OCI-LY3 (cell line): ENCODE data around the gene HPS4.

Experiments
- H2AFZ ChIP-seq: fragments of 200-600, 300-600 bp; shearing (Covaris generic); 2 replicates; pipeline ENCODE4 v1.6.0; 2014; ENCODE audit warnings: antibody characterized with exemption, low read depth, low read length
- H3K27ac ChIP-seq: fragments of 200-600, 300-600 bp; sonication (generic); 2 replicates; pipeline ENCODE4 v1.5.1; 2014; ENCODE audit warnings: mild to moderate bottlenecking, low read length, moderate library complexity, mixed read lengths
- H3K27me3 ChIP-seq: fragments of 200-600, 300-600 bp; sonication (generic); 2 replicates; pipeline ENCODE4 v1.6.1; 2014; ENCODE audit warnings: low read depth, low read length, mixed read lengths
- H3K36me3 ChIP-seq: fragments of 200-600, 300-600 bp; sonication (generic); replicated peaks from 2 replicates; pipeline ENCODE3; 2014; ENCODE audit warnings: low read depth, low read length, mixed read lengths
- H3K4me1 ChIP-seq: fragments of 300-600, 200-600 bp; sonication (generic); 2 replicates; pipeline ENCODE4 v1.6.1; 2014; ENCODE audit warnings: low read length, mixed read lengths
- H3K4me2 ChIP-seq: fragments of 200-600, 300-600 bp; sonication (generic); 2 replicates; pipeline ENCODE4 v1.6.1; 2014; ENCODE audit warnings: low read length, mixed read lengths
- H3K4me3 ChIP-seq: fragments of 300-600, 200-600 bp; sonication (generic); 2 replicates; pipeline ENCODE4 v1.5.1; 2014; ENCODE audit warnings: antibody characterized with exemption, mild to moderate bottlenecking, low read length, moderate library complexity
- H3K79me2 ChIP-seq: fragments of 300-600, 200-600 bp; shearing (Covaris generic); 2 replicates; pipeline ENCODE4 v1.6.1; 2014; ENCODE audit warnings: mild to moderate bottlenecking, low read length, mixed read lengths
- H3K9ac ChIP-seq: fragments of 300-600, 200-600 bp; shearing (Covaris generic); 2 replicates; pipeline ENCODE4 v1.6.0; 2014; ENCODE audit warnings: mild to moderate bottlenecking, low read length, moderate library complexity
- H3K9me3 ChIP-seq: fragments of 200-600, 300-600 bp; shearing (Covaris generic); 2 replicates; pipeline ENCODE4 v1.6.1; 2014; ENCODE audit warnings: low read length, mixed read lengths; ENCODE audit not compliant: insufficient read depth
- H4K20me1 ChIP-seq: fragments of 200-600, 300-600 bp; sonication (generic); 2 replicates; pipeline ENCODE4 v1.6.1; 2016; ENCODE audit warnings: low read length, mixed read lengths; ENCODE audit not compliant: insufficient read depth
- EZH2phosphoT487 ChIP-seq: fragments of 200-600 bp; shearing (Covaris generic); IDR thresholded peaks from 2 replicates; pipeline ENCODE4 v1.6.1; 2018; ENCODE audit warnings: antibody characterized with exemption, mixed run types, low read depth
- TF ChIP-seq, protein P1 (sequence below): fragments of 200-600, 300-600 bp; sonication (generic); IDR thresholded peaks from 2 replicates; pipeline ENCODE4 v1.5.1; 2014; ENCODE audit warnings: antibody characterized with exemption, low read length, low read depth

The HPS4 gene

DNA sequence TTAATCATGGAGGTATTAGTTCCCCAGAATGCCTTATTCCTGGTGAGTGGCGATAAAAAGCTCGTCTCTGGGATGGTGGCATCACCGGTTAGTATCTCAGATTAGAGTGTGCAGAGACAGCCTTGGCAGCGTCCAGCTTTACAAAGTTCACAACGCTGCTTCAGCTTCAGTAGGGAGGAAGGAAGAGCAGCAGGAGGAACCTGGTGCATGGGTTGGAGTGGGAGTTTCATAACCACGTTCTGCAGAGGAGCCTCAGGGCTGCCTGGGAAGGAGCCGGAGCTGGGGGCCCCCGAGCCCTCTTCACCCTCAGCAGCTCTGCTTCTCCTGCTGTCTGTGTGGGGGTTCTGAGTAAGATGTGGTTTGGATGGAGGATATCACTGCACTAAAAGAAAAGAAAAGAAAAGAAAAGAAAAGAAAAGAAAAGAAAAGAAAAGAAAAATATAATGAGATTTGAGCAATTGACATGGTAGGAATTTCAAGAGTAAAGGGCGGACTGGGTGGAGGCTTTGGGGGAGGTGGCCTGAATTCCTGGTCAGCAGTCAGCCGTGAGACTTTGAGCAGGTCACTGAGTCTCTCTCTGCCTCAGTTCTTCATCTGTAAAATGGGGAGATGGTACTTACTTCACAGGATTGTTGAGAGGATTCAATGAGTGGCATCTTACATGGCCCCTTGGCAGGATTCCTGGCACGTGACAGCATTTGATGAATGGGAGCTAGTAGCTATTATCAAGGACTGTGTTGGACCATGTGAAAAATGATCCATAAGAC lies 48.1 kb downstream of the HPS4 start:
- H3K4me1 ChIP-seq, result peaks cover 29% of the 10 kb centered on the region
- peaks cover 79% of the 10 kb centered on the region for H4K20me1 ChIP-seq
- H3K4me2 ChIP-seq, result no peak overlapping the region
- H3K9me3 ChIP-seq, result no peaks in the 10 kb centered on the region
- H2AFZ ChIP-seq, result no peak overlapping the region
- no peak overlapping the region for H3K4me3 ChIP-seq
- no peak overlapping the region for H3K27ac ChIP-seq
- H3K79me2 ChIP-seq, result peaks cover 97% of the 10 kb centered on the region
- H3K36me3 ChIP-seq, result peaks cover 62% of the 10 kb centered on the region
- H3K9ac ChIP-seq, result no peak overlapping the region
- TF ChIP-seq, protein P1, sequence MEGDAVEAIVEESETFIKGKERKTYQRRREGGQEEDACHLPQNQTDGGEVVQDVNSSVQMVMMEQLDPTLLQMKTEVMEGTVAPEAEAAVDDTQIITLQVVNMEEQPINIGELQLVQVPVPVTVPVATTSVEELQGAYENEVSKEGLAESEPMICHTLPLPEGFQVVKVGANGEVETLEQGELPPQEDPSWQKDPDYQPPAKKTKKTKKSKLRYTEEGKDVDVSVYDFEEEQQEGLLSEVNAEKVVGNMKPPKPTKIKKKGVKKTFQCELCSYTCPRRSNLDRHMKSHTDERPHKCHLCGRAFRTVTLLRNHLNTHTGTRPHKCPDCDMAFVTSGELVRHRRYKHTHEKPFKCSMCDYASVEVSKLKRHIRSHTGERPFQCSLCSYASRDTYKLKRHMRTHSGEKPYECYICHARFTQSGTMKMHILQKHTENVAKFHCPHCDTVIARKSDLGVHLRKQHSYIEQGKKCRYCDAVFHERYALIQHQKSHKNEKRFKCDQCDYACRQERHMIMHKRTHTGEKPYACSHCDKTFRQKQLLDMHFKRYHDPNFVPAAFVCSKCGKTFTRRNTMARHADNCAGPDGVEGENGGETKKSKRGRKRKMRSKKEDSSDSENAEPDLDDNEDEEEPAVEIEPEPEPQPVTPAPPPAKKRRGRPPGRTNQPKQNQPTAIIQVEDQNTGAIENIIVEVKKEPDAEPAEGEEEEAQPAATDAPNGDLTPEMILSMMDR, result no peak
- no peak for TF ChIP-seq EZH2phosphoT487
- H3K27me3 ChIP-seq, result no peaks in the 10 kb centered on the region

DNA sequence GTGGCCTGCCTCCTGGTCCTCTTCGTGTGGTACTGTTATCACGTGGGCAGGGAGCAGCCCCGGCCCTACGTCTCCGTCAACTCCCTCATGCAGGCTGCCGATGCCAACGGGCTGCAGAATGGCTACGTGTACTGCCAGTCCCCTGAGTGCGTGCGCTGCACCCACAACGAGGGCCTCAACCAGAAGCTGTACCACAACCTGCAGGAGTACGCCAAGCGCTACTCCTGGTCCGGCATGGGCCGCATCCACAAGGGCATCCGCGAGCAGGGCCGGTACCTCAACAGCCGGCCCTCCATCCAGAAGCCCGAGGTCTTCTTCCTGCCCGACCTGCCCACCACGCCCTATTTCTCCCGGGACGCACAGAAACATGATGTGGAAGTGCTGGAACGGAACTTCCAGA lies 49.8 kb downstream of the HPS4 start:
- Histone ChIP-seq H3K4me2 (no peak overlapping the region), H4K20me1 (peaks cover 64% of the 10 kb centered on the region), H3K79me2 (peaks cover 92% of the 10 kb centered on the region), H3K36me3 (peaks cover 60% of the 10 kb centered on the region), H3K9ac (no peak overlapping the region), H3K27ac (no peak overlapping the region), H3K27me3 (no peaks in the 10 kb centered on the region), H3K9me3 (no peaks in the 10 kb centered on the region), H3K4me3 (no peak overlapping the region), H2AFZ (no peak overlapping the region), H3K4me1 (peaks cover 34% of the 10 kb centered on the region)
- TF ChIP-seq EZH2phosphoT487, result no peak
- TF ChIP-seq, protein P1, result no peak

DNA sequence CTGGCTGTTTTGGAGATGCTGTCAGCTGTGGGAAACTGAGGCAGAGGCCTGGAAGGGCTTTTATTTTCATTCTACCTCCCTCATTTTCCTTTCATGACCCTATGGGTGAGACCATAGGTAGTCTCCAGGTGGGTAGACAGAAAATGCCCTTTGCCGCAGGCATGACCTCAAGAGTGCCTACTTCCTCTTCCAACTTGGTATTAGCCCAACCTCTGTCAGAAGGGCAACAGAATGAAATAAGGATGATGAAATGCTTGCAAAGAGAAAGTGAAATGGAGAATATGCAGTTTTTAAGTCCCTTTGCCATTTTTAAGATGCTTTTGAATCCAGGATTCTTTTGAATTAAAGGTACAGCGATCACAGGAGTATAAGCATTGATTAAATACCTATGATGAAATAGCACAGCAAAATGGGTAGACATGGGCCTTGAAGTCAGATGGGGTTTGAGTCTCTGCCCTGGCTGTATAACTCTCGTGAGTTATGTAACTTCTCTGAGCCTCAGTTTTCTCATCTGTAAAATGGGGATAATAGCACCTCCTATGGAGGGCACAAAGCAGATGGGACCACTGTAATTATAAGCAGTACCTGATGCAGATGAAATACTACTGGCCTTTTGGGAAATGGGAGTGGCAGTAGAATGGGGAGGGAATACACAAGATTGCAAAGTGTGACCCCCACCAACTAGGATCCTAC lies 50.8 kb downstream of the HPS4 start:
- Histone ChIP-seq H4K20me1 (peaks cover 57% of the 10 kb centered on the region), H3K9ac (peak overlapping the region; percentile 48; the same call in 1 of the 2 replicates), H3K4me1 (peaks cover 43% of the 10 kb centered on the region), H3K4me3 (peak overlapping the region; percentile 87), H3K36me3 (peaks cover 60% of the 10 kb centered on the region), H3K9me3 (no peaks in the 10 kb centered on the region), H3K4me2 (peak overlapping the region; percentile 95), H3K27me3 (no peaks in the 10 kb centered on the region), H3K27ac (peak overlapping the region; percentile 98), H3K79me2 (peaks cover 84% of the 10 kb centered on the region), H2AFZ (no peak overlapping the region)
- TF ChIP-seq EZH2phosphoT487, result no peak
- TF ChIP-seq, protein P1, result no peak

DNA sequence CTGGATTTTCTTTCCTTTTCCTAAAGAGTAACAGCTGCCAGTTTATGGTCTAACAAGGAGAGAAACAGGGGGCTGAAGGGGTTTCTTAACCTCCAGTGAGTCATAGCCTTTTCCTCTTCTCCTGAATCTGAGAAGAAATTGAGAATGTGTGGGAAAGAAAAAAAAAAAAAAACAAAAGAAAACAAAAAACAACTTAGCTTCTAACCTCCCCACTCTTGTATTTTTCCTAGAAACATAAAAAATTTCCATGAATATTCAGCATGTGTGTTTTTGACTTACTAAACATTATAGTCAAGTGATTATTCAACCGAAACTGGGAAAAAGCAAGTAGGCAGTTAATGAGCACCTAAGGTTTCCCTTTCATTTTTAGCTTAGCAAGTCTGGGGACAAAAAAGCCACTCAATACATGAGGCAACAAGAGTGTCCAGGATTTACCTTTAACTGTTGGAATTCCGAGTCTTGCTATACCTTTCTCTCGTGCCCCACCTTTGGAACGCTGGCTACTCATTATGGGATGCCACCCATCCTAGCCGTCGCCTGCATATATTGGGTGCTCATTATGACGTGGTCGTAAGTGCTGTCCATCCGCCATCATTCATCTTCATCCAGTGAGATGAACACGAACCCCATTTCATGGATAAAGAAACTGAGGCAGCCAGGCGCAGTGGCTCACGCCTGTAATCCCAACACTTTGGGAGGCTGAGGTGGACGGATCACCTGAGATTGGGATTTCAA lies 52.2 kb downstream of the HPS4 start:
- no peak for TF ChIP-seq EZH2phosphoT487
- TF ChIP-seq, protein P1, result no peak
- Histone ChIP-seq H3K4me3 (peak overlapping the region; percentile 87), H3K27ac (peak overlapping the region; percentile 98), H3K9ac (peak overlapping the region; percentile 83), H3K9me3 (no peaks in the 10 kb centered on the region), H3K4me2 (peak overlapping the region; percentile 95), H3K36me3 (peaks cover 50% of the 10 kb centered on the region), H3K27me3 (no peaks in the 10 kb centered on the region), H3K4me1 (peaks cover 54% of the 10 kb centered on the region), H4K20me1 (peaks cover 44% of the 10 kb centered on the region), H2AFZ (no peak overlapping the region), H3K79me2 (peaks cover 71% of the 10 kb centered on the region)
